ENCODE data around the gene PARD3. TPM values are rescaled to one million over a fixed set of nuclear protein-coding genes. Genes with fewer than 3 reads are reported as not detected.

The PARD3 gene
- total RNA-seq, 1 donor = 42.1 TPM

- no peak for DNase-seq (ENCODE audit: low read depth)
- TF ChIP-seq, protein P1, sequence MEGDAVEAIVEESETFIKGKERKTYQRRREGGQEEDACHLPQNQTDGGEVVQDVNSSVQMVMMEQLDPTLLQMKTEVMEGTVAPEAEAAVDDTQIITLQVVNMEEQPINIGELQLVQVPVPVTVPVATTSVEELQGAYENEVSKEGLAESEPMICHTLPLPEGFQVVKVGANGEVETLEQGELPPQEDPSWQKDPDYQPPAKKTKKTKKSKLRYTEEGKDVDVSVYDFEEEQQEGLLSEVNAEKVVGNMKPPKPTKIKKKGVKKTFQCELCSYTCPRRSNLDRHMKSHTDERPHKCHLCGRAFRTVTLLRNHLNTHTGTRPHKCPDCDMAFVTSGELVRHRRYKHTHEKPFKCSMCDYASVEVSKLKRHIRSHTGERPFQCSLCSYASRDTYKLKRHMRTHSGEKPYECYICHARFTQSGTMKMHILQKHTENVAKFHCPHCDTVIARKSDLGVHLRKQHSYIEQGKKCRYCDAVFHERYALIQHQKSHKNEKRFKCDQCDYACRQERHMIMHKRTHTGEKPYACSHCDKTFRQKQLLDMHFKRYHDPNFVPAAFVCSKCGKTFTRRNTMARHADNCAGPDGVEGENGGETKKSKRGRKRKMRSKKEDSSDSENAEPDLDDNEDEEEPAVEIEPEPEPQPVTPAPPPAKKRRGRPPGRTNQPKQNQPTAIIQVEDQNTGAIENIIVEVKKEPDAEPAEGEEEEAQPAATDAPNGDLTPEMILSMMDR (IDR thresholded peaks at IDR 0.05; ENCODE audit: insufficient read depth, low read length) = no peak
- no peak overlapping the region for H3K4me3 ChIP-seq (ENCODE audit: low read depth, low read length)
These were observed 646.7 kb downstream of the PARD3 start for GRCh38 chr10:34168439-34168838.

- no peak for DNase-seq (ENCODE audit: low read depth)
- H3K4me3 ChIP-seq (ENCODE audit: low read depth, low read length) = no peak overlapping the region
- TF ChIP-seq, protein P1 (IDR thresholded peaks at IDR 0.05; ENCODE audit: insufficient read depth, low read length) = no peak
These were observed 648.3 kb downstream of the PARD3 start for GRCh38 chr10:34166823-34167222.

DNA sequence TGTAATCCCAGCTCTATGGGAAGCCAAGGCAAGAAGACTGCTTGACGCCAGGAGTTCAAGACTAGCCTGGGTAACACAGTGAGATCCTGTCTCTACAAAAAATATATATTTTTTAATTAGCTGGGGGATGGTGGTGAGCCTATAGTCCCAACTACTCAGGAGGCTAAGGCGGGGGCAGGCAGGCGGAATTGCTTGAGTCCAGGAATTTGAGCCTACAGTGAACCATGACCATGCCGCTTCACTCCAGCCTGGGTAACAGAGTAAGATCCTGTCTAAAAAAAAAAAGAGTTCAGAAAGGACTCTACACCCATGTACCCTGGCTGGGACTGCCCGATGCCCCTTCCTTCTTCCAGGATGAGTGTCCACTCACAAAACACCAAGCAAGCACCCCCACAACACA lies 648.7 kb downstream of the PARD3 start:
- no peak for DNase-seq (ENCODE audit: low read depth)
- no peak overlapping the region for H3K4me3 ChIP-seq (ENCODE audit: low read depth, low read length)
- TF ChIP-seq, protein P1 (IDR thresholded peaks at IDR 0.05; ENCODE audit: insufficient read depth, low read length) = no peak

GRCh38 chr10:34164029-34164428 lies 651.1 kb downstream of the PARD3 start:
- TF ChIP-seq, protein P1 (IDR thresholded peaks at IDR 0.05; ENCODE audit: insufficient read depth, low read length) = no peak

DNA sequence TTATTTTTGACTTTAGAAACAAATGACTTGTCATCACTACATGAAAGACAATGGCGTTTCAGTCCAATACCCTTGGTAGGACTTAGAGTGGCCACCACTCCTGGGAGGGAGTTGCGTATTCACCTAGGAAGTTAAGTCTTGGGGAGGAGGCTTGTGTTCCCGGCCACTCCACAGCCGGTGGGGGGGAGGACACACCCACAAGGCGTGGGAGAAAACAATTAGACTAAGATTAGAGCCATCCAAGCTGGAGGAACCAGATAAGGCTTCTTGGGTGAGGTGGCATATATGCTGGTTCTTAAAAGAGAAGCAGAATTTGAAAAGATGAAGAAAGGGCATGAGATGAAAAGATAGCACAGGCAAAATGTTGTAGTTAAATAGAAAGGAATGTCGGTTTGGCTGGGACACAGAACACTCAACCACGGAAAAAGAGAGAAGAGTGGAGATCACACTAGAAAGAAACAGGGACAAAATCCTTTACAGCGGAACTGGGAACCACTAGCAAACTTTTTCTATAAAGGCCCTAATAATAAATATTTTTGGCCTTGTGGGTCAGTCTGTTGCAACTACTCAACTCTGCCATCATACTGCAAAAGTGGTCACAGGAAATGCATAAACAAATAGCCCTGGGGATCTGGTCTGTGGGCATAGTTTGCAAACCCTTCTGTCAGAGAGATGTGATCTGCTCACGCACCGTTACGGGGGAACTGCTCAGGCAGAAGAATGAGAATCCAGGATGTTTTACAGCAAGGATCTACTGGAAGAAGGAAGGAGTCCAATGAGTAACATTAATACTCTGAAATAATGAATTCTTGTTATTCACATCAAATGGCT lies 651.8 kb downstream of the PARD3 start:
- peak; percentile 34 for DNase-seq (ENCODE audit: low read depth)
- no peak overlapping the region for H3K4me3 ChIP-seq (ENCODE audit: low read depth, low read length)

More at GRCh38 chr10:34164029-34164428, 651.1 kb downstream of the PARD3 start:
- no peak for DNase-seq (ENCODE audit: low read depth)
- H3K4me3 ChIP-seq (ENCODE audit: low read depth, low read length) = no peak overlapping the region

DNA sequence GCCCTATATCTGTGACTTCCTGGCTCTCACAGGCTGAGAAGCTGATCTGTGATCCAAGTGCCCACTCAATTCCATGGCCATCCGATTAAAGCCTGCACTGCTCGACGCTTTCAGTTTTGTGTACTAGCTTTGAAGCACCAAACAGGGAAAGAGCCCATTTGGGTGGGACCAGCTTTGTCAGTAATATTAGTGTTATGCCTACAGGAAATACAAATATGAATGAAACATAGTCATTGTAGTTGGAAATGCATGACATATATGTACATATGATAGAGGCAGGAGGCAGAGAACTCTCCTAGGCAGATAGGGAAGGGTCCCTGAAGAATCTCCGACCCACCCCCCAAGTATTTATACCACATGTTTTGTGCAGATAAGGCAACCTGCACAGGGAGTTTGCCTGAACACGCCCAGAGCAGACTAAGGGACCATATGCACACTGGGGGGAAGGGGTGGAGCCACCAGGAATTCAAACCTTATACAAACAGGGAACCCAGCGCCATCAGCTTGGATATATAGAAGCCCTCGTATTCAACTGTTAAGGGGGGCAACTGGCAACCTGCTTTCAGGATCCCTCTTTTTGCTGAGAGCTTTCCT lies 653.2 kb downstream of the PARD3 start:
- H3K4me3 ChIP-seq (ENCODE audit: low read depth, low read length) = no peak overlapping the region
- TF ChIP-seq, protein P1 (IDR thresholded peaks at IDR 0.05; ENCODE audit: insufficient read depth, low read length) = no peak
- no peak for DNase-seq (ENCODE audit: low read depth)

More for the DNA sequence above, 651.8 kb downstream of the PARD3 start:
- TF ChIP-seq, protein P1 (IDR thresholded peaks at IDR 0.05; ENCODE audit: insufficient read depth, low read length) = no peak
